Activated CD4-positive, alpha-beta T cell treated with anti-CD3 and anti-CD28 coated beads, Interleukin-2, Interleukin-6, amounts not matched to agents 100 ng/mL and 50 ng/mL, durations not matched to agents 16 hours and 8 hours (primary cell): Measurements from ENCODE around the gene NAB2.

Source experiments
- DNase-seq: peaks from one replicate; pipeline ENCODE4 v3.0.0-alpha.2; 2020

NAB2 gene

DNA sequence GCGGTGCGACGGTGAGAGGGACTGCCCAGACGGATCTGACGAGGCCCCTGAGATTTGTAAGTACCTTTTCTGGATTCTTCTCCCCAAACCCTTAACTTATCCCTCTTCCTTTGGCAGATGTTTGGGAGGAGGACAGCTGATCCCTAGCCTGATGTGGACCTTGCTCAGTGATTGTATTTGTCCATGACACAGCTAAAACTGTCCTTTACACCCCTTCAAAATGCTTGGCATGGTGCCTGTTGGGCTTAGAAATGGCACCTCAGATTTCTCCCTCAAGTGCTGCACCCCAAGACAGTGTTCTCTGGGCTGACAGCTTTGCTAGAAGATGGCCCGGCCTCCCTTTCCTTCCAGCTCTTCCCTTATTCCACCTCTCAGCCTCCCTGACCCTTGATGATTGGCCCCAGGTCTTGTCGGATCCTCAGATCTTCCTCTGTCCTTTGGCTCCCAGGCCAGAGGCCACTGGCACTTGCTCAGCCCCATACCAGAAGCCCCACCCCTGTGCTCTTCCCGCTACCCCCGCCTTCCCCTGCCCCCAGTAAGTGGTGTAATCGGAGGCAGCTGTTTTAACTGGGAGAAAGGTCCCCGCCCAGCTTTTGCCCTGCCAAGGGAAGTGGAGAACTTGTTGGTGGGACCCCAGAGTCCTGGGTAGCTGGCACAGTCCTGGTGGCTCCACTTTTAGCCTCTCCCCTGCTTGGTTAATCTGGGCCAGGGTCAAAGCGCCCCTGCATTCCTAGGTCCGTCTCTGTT is 49.8 kb downstream of the NAB2 start:
- no peak for DNase-seq

DNA sequence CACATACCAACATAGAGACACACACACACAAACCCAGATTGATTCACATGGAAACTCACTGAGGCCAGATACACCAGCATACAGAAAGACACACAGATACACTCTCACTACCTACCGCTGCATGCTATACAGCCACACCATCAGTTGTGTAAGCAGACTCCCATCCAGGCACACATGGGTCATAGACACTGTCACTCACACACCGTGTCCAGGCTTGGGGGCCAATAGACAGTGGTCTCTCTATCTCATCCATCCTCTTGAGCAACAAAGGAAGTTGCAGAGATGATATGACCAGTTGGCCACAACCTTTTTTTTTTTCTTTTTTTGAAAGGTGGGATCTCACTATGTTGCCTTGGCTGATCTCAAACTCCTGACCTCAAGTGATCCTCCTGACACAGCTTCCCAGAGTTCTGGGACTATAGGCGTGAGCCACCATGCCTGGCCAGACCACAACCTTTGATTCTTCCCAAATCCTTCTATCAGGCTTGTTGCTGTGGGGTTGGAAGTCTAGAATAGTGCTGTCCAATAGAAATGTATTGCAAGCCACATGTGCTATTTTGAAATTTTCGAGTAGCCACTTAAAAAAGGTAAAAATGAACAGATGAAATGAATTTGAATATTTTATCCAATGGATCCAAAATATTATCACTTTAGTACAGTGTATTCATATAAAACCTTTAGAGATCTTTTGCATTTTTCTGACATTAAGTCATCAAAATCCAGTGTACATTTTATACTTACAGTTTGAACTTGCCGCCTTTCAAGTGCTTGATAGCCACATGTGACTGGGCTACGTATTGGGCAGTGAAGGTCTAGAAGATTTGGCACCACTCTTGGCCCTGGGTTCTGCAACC is 51.1 kb downstream of the NAB2 start:
- DNase-seq, result no peak

DNA sequence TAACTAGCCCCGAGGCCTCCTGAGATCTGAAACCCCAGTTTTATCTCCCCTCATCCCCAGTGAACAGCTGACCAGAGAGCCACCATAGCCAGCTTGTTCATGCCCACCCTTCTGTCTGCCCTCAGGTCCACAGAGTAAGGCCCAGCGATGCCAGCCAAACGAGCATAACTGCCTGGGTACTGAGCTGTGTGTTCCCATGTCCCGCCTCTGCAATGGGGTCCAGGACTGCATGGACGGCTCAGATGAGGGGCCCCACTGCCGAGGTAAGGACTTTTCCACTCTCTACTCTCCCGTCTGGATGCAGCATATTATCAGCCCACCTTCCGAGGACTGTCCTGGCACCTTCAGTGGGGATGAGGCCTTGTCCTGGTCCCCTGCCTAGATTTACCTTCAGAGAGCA is 52.3 kb downstream of the NAB2 start:
- no peak for DNase-seq

DNA sequence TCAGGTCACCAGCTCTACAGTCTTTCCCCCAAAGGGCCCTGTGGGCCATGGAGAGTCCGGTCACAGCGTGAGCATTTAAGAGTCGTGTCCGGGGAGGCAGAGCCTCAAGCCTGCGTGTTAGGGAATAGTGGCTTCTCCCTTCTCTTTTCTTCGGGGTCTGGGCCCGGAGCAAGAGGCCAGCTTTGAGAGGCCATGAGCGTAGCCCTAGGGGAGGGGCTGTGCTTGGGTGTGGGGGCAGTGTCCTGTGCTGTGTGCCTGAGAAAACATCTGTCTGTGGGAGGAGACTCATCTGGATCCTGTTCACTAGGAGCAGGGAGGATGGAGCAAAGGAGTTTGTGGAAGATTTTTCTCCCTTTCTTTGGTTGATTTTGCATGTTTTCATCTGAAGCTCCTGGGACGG is 53.2 kb downstream of the NAB2 start:
- no peak for DNase-seq

DNA sequence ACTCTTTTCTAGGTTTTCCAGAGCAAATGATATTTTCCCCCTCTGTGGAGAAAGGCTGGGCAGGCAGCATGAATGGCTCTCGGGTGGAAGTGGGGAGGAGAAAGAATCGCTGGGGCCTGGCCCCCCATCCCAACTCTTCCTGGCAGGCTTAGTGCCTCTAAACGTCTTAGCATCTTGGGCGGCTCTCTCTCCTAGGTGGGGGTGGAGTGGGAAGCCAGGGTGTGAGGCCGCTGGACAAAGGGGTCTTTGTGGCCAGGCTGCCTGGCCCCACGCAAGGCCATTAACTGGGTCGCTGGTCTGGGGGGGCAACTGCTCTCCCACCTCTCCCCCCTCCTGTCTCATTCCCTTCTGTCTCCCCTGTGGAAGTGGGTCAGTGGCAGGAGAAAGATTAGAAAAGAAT is 53.8 kb downstream of the NAB2 start:
- DNase-seq, result no peak

DNA sequence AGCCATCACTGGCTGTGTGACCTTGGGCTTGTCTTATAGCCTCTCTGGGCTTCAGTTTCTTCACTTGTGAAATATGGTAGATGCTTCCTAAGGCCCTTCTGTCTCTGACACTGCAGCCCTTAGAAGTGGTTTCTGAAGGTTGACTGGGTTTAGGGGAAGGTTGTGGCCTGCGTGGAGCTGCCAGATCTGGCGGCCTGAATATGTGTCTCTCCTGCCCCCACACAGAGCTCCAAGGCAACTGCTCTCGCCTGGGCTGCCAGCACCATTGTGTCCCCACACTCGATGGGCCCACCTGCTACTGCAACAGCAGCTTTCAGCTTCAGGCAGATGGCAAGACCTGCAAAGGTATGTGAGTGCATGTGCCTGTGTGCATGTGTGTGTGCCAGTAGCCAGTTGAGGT is 54.5 kb downstream of the NAB2 start:
- no peak for DNase-seq
